ENCODE measurements around the gene PLS1.
"Not testable (repeated sequence)": the region's sequence is repeated elsewhere in the genome, so short reads cannot be mapped to it uniquely, and the experiment has no call there.

Gene PLS1, protein sequence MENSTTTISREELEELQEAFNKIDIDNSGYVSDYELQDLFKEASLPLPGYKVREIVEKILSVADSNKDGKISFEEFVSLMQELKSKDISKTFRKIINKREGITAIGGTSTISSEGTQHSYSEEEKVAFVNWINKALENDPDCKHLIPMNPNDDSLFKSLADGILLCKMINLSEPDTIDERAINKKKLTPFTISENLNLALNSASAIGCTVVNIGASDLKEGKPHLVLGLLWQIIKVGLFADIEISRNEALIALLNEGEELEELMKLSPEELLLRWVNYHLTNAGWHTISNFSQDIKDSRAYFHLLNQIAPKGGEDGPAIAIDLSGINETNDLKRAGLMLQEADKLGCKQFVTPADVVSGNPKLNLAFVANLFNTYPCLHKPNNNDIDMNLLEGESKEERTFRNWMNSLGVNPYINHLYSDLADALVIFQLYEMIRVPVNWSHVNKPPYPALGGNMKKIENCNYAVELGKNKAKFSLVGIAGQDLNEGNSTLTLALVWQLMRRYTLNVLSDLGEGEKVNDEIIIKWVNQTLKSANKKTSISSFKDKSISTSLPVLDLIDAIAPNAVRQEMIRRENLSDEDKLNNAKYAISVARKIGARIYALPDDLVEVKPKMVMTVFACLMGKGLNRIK

DNA sequence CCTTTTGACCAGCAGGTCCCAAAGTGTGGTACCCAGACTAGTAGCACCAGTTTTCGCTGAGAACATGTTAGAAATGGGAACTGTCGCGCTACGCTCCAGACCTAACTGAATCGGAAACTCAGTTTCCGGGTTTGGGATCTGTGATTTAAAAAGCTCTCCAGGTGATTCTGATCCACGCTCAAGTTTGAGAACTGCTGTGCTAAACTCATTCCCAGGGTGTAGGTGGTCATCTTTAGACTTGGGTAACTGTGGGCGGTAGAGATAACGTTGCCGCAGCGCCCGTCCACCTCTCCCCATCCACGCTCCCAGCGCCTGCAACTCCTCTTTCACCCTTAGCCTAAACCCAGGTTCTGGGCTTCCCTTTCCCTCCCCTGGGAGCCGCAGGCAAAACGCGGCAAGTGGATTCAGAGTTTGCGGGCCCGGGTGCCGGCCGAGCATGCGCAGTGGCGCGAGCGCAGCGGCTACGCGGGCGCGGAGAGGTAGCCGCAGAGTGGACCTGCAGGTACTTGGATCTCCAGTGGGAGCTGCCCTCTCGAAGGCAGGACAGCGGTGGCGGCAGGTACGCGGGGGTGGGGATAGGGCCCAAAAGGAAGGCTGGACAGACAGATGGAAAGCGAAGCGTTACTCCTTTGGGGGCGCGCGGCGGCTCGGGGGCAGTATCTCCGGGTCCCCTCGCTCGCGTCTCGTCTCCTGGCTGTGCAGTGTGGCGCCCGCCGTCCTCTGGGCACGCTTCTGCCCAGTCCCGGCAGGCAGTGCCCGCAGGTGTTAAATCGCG lies at the start of gene PLS1:
Gene PLS1 (plus strand): TSS at position 443 of the 775 bp plus-strand sequence. CDS start 67,845 bp downstream, outside the sequence.
- peak; percentile 85 to 86 for ATAC-seq

DNA sequence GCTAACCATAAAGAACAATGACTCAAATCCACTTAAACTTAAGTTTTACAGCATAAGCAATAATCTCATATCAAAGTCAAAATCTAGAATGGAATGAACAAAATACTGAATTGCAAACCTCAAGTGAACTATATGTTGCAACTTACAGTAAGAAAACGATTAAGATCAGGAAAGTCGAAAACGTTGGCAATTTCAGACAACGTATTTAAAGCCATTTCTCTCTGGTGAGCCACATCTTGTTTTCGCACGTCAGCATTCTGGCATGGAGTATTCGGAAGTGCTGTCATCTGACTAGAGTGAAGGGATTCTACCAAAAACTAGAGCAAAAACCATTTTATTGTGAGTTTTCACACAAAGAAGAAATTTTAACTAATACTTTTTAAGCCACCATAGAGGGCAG lies 46.2 kb upstream of the PLS1 start:
- ATAC-seq, result no peak

DNA sequence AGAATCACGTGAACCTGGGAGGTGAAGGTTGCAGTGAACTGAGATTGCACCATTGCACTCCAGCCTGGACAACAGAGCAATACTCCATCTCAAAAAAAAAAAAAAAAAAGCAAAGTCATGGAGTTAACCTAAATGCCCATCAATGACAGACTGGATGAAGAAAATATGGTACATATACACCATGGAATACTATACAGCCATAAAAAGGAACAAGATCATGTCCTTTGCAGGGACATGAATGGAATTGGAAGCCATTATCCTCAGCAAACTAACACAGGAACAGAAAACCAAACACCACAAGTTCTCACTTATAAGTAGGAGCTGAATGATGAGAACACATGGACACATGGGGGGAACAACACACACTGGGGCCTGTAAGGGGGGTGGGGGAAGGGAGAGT lies 43.6 kb upstream of the PLS1 start:
- ATAC-seq, result not testable (repeated sequence)

DNA sequence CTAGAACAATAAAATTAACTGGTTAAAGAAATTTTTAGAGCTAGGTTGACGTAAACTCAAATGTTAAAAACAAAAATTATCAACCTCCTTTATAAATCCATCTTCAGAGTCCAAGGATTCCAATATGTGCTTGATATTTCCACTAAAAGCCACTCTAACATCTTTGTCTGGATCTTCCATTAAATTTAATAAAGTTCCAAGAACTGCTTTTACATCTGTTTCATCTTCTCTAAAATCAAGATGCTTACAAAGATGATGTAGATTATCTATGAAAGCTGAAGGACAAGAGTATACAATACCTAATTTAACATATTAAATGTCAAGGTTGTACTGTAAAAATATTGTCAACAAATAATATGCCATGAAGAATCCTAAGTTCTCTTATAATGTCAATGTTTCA lies 42.5 kb upstream of the PLS1 start:
- no peak for ATAC-seq

DNA sequence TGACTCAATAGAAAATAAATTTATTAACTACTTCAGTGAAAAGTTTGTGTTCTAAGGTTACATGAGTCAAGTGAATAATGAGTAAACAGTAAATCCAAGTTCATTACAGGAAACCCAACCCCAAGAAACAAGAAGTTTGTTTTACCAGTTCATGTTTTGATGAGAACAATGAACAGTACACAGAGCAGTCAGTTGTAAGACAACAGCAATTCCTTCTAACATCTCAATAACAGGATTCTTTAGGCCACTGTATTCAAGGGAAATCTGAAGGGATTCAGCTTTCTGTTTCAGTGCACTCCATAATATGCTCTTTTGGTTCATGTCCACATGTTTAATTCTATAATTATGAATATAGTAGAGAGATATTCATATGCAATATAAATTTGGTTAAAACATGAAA lies 36.1 kb upstream of the PLS1 start:
- no peak for ATAC-seq

DNA sequence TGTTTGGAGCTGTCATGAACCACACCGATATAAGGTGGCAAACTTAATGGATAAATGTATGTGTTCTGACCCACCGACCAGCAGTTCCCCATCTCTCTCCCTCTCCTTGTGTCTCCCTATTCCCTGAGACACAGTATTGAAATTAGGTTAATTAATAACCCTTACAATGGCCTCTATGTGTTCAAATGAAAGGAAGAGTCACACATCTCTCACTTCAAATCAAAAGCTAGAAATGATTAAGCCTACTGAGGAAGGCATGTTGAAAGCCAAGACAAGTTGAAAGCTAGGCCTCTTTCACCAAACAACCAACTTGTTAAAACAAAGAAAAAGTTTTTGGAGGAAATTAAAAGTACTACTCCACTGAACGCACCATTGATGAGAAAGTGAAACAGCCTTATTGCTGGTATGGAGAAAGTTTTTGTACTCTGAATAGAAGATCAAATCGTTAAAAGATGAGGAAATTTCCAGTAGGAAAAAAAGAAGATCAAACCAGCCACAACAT lies 32.6 kb upstream of the PLS1 start:
- ATAC-seq, result no peak

DNA sequence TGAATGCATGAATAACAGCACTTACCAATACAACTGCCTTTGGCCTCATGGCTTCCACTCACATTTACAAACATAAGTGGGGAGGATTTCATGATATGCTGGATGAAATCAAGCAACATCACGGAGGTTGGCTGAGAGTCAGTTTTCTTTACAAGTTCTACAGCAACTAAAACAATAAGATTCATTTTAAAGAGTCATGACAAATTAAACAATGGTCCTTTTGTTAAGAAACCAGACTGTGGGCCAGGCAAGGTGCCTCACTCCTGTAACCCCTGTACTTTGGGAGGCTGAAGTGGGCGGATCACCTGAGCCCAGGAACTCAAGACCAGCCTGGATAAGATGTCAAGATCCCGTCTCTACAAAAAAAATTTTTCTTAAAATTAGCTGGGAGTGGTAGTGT lies 30.1 kb upstream of the PLS1 start:
- no peak for ATAC-seq

DNA sequence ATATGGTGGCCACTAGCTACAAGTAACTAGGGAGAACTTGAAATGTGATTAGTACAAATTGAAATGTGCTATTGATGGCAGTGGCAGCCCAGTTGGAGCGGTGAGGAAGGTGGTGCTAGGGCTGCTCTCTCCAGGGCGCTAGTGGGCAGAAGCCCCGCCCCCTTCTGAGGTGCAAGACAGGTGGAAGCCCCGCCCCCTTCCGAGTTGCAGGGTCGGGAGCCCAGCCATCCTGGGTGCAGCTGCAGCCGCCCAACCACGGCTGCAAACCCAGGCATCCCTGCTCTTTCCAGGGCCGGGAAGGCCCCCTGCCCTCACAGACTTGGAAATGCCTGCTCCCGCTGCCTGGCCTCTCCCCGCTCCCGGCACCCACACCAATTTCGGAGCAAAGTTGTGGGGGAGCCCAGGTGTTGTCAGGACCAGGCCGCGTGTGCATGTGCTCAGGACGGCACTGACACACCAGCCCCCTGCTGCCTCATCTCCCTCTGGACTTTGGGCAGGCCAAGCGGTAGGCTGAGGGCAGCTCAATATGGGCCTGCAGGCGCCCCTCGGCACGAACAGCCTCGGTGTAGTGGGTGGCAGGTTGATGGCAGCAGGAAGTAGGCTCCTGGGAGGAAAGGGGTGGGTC lies 27.7 kb upstream of the PLS1 start:
- ATAC-seq, result no peak

DNA sequence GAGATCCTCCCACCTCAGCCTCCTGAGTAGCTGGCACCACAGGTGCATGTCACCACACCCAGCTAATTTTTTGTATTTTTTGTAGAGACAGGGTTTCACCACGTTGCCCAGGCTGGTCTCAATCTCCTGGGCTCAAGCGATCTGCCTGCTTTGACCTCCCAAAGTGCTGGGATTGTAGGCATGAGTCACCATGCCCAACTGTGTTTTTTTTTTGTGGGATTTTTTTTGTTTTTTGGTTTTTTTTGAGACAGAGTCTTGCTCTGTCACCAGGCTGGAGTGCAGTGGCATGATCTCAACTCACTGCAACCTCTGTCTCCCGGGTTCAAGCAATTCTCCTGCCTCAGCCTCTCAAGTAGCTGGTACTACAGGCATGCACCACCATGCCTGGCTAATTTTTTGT lies 26.8 kb upstream of the PLS1 start:
- ATAC-seq, result not testable (repeated sequence)

DNA sequence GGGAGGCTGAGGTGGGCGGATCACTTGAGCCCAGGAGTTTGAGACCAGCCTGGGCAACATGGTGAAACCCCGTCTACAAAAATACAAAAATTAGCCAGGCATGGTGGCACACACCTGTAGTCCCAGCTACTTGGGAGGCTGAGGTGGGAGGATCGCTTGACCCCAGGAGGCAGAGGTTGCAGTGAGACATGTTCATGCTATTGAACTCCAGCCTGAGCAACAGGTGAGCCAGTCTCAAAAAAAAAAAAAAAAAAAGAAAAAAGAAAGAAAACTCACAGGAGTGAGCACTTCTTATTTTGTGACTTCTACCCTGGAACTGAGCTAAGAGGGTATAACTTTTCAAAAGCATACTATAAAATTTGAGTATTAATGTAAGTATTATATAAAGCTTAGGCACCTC lies 22.0 kb upstream of the PLS1 start:
- ATAC-seq, result not testable (repeated sequence)

DNA sequence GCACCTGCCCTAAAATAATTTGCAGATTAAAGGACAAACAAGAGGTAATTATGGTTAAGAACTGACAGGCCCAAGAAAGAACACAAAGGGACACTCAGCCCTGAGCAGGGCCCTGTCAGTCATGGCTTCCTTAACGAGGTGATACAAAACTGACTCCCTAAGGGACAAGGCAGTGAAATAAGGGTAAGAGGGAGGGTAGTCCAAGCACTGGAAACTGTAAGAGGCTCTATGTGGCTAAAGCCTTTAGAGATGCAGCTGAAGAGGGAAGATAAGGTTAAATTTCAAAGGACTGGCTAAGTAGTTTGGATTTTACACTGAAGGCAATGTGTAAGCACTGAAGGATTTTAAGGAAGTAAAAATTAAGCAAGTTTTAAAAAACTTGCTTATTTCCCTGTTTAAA lies 21.5 kb upstream of the PLS1 start:
- ATAC-seq, result no peak

DNA sequence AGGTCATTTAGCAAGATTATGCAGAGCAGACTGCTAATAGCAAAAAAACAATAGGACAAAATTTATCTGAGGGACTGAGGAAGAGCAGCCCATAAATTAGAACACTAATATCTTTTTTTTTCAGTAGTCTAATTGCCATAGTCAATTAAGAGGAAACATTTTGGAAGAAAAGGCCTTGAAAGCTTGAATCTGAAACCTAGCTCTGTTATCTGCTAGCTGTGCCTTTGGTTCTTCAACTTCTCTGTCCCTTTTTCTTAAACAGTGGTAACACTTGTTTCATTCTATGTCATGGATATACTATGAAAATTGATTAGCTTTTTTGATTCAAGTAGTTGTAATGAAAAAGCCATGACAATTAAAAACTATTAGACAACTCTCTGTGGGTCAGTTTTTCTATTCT lies 19.4 kb upstream of the PLS1 start:
- ATAC-seq, result no peak

DNA sequence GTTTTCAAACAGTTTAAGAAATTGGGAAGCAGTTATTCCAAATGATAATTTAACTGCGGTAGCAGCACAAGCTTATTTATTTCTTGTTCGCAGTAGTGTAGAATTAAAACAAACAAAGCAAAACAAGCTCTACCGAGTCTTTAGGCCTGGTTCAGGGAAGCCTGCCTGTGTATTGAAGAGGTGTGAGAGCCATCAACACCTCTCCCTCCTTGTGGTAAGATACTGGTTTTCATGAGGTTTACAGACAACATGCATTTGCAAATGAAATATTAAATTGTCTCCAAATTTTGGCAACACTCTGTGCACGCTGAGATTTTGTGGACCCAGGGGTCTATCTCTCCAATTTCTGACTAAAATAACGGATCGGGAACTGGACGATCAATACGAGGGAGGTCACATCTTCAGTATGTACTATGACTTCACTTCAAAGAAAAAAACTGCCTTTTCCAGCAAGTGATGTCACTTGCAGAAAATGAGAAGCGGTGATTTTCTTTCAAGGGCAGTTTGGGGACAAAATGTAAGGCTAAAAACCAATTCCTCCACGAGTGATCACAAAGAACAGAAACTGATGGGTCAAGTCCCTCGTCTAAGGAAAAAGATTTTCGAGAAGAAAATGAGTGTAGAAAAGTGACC lies 18.4 kb upstream of the PLS1 start:
- ATAC-seq, result no peak

DNA sequence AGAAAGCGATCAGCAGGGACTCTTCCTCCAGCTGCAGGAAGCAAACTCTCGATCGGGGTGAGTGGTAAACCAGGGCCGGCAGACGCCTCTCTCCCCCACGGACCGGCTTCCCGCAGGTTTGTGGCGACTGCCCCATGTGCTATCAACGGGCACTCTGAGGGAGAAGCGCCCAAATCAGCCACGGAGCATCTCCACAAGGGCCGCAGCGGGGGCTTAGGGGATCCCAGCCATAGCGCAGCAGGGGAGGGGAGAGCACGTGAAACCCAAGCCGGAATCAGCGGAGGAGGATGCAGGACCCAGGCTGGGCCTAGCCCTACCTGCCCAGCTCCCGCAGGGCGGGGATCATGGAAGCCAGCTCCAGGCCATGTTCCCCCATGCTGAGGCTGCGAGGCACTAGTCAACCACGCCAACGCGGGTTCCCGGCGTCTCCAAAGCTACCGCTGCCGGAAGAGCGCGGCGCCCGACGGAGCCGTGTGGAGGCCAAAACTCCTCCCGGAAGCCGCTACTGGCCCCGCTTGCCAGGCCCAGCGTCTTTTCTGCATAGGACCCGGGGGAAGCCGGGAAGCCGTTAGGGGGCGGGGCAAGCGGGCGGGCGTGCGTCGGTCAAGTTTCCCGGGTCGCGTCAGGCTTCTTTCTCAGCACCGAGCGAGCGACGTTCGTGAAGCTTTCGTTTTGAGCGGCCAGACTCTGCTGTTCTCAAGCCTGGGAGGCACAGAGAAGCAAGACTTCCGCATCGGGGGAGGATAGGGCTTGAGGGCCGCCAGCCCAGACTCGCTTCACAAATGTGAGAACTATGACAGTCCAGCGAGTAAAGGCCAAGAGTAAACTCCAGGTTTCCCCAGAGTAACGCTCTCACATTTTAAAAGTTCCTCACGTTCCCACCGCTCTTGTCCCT lies 17.6 kb upstream of the PLS1 start, which contains the start of gene ATR:
Gene ATR (minus strand): TSS at position 405 of the 895 bp plus-strand sequence. CDS start 29 bp downstream, at position 376.
- peak; percentile 94 for ATAC-seq

DNA sequence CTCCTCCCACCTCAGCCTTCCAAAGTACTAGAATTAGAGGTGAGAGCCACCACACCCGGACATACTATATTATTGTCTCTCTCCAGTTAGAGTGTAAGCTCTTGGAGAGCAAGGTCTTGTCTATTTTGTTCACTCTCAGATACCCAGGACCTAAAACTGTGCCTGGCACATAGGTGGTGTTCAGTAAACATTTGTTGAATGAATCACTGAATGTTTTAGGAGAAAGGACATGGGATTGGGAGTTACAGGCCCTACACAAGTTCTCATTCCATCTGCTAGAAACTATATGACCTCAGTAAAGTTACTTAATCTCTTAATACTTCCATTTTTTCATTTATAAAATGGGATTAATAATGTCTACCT lies 16.2 kb upstream of the PLS1 start:
- no peak for ATAC-seq

DNA sequence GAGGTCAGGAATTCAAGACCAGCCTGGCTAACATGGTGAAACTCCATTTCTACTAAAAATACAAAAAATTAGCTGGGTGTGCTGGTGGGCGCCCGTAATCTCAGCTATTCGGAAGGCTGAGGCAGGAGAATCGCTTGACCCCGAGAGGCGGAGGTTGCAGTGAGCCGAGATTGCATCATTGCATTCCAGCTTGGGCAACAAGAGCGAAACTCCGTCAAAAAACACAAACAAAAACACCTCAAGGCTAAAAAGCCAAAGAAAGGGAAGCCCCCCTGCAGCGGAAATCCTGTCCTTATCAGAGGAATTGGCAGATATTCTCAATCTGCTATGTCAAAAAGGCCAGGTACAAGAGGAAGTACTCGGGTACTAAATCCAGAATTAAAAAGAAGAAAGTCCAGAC lies 15.1 kb upstream of the PLS1 start:
- ATAC-seq, result not testable (repeated sequence)

DNA sequence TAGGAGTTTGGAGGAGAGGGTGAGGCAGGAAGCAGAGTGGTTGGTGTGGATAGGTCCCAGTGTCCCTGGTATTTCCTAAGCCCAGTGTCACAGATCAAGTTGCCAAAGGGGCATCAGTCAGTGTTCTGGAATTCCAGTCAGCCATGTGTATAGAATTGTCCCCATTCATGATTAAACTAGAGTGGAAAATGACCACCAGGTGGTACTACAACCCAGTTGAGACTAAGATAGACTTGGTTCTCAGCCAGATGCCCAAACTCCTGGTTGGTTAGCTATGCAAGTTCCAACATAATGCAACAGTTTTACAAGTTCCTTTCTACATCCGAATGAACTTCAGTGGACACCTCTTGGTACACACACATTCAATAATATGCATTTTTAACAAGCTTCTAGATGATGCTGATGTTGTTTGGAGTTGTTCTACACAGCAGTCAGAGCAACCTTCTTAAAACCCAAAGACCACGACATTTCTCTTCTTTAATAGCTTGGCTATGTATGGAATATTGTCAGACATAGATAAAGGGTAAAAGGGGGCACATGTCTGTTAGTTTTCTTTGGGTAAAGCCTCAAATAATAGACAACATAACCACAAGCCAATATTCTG lies 9.3 kb upstream of the PLS1 start:
- peak; percentile 56 to 60 for ATAC-seq

DNA sequence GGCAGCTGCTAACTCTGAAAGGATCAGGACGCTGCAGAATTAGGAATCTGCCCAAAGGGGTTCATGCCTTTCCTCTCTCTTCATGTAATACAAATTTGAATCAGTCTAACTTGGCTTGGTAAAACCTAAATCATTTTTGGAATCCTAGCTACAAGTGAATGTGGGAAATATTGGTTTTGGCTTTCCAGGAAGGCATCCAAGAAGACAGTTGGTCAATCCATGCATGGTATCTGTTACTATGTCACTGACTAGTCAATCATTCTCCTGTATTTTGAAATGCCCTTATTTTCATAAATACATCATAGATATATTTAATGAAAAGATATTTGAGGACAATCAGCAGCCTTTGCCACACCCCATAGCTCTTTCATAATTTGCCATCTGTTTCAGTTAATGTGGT lies 7.5 kb upstream of the PLS1 start:
- no peak for ATAC-seq

DNA sequence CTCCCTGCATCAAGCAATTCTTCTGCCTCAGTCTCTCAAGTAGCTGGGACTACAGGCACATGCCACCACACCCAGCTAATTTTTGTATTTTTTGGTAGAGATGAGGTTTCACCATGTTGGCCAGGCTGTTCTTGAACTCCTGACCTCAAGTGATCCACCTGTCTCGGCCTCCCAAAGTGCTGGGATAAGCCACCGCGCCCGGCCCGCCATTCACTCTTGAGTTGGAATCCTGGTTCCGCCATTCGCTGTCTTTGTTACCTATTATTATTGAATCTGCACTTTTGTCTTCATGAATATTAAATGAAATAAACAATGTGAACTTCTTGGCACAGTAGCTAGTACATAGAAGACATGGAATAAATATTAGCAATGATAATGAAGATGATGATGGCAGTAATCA lies 3.9 kb upstream of the PLS1 start:
- ATAC-seq, result not testable (repeated sequence)

DNA sequence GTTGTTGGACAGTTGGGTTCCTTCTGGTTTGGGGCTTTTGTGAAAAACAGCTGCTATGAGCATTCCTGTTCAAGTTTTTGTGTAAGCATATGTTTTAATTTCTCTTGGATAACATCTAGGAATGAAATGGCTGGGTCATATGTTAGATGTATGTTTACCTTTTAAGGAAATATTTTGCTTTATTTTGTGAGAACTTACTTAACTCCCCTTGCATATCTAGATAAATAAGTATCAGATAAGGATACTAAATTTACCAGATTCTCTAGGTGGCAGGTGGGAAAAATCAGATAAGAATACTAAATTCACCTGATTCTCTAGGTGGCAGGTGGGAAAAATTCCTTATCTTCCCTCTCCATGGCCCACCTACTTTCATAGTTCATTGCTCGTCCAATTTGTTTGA lies 1.1 kb upstream of the PLS1 start:
- no peak for ATAC-seq

DNA sequence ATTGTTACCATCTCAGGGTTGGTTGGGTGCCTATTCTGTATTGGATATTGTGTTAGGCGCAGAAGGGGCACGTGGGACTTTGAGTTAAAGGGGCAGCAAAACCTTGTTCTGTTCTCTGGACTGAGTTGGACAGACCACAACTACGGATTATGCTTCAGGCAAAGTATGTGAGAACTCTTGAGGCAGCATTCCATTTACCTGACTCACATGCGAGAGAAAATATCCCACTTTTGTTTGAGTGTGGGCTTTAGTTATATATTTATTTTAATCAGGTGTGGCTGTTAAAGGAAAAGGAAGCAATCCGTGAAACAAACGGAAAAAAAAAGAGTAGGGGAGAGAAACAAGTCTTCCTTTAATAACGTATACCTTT lies 627 bp upstream of the PLS1 start:
- ATAC-seq, result no peak

All from activated CD4-positive, CD25-positive, alpha-beta regulatory T cell treated with anti-CD3 and anti-CD28 coated beads, Interleukin-2, amount 50 U/mL, for 24 hours (primary cell).